CD4-positive, alpha-beta T cell treated with Interleukin-1 beta for 1 hour (primary cell): ENCODE measurements around the gene DHH.

Experiments
- DNase-seq, 2 donors: peaks; one replicate each; pipeline ENCODE4 v3.0.0-alpha.2; 2020 to 2022

Gene DHH

GRCh38 chr12:49108958-49109404, 14.4 kb upstream of the DHH start:
- DNase-seq: no peak

GRCh38 chr12:49105504-49106084, 11.0 kb upstream of the DHH start:
- no peak for DNase-seq

- DNase-seq: no peak
These were observed 10.2 kb upstream of the DHH start for GRCh38 chr12:49104822-49105221.

- DNase-seq: no peak
These were observed 5.8 kb upstream of the DHH start for GRCh38 chr12:49100380-49100779.

GRCh38 chr12:49098703-49099102, 4.1 kb upstream of the DHH start:
- DNase-seq: no peak

GRCh38 chr12:49098035-49098451, 3.4 kb upstream of the DHH start:
- peak; percentile 61 to 70 for DNase-seq

- no peak for DNase-seq
These were observed 2.8 kb upstream of the DHH start for GRCh38 chr12:49097381-49097780.

GRCh38 chr12:49094975-49095365, 369 bp upstream of the DHH start:
- DNase-seq: no peak

- no peak for DNase-seq
These were observed 825 bp downstream of the DHH start for GRCh38 chr12:49093792-49094159.

GRCh38 chr12:49092816-49093406, 1.7 kb downstream of the DHH start:
- no peak for DNase-seq

GRCh38 chr12:49092086-49092815, 2.4 kb downstream of the DHH start:
- DNase-seq: peak; percentile 49 to 60

GRCh38 chr12:49091836-49092085, 2.8 kb downstream of the DHH start:
- DNase-seq: no peak

GRCh38 chr12:49091056-49091835, 3.4 kb downstream of the DHH start:
- DNase-seq: no peak

- peak in 1 of 2 donors; percentile 30 for DNase-seq
These were observed 4.5 kb downstream of the DHH start for GRCh38 chr12:49089821-49090773.

GRCh38 chr12:49088932-49089330, 5.7 kb downstream of the DHH start:
- DNase-seq: no peak

- DNase-seq: peak; percentile 75 to 77
These were observed 6.3 kb downstream of the DHH start for GRCh38 chr12:49088150-49088931.

GRCh38 chr12:49086116-49086515, 8.5 kb downstream of the DHH start:
- DNase-seq: no peak

GRCh38 chr12:49084438-49084837, 10.2 kb downstream of the DHH start:
- no peak for DNase-seq

- no peak for DNase-seq
These were observed 14.8 kb downstream of the DHH start for GRCh38 chr12:49079793-49080192.

GRCh38 chr12:49070971-49071370, 23.6 kb downstream of the DHH start:
- no peak for DNase-seq

GRCh38 chr12:49069507-49070346, 24.9 kb downstream of the DHH start, which contains the start of gene RHEBL1:
Gene RHEBL1, minus strand, starts transcription at chr12:49069979. Its CDS starts 194 bp downstream, at chr12:49069785.
- peak; percentile 99 for DNase-seq
